ENCODE results near the gene NRP2. TPM values are rescaled to one million over a fixed set of nuclear protein-coding genes. Genes with fewer than 3 reads are reported as not detected.

The NRP2 gene
- total RNA-seq, 2 donors from 2014 or later: 9.7 to 21.0 TPM

- Histone ChIP-seq H3K9me3 (no peaks in the 10 kb centered on the region), H3K4me3 (no peak overlapping the region), H3K27me3 (replicated peaks; ENCODE audit: insufficient read depth) (no peaks in the 10 kb centered on the region), H3K4me1 (replicated peaks) (no peaks in the 10 kb centered on the region), H3K36me3 (no peaks in the 10 kb centered on the region), H3K27ac (no peak overlapping the region)
- TF ChIP-seq POLR2AphosphoS5 (IDR thresholded peaks at IDR 0.05) (no peak), POLR2A (IDR thresholded peaks at IDR 0.05) (no peak), CTCF (IDR thresholded peaks at IDR 0.05) (no peak)
- WGBS: 52% methylated on average over 3 of the region's 3 CpGs
- DNase-seq (ENCODE audit: low spot score): no peak
- intact Hi-C loops (cut with DNase I): no loop called here
These were observed 152.5 kb downstream of the NRP2 start for GRCh38 chr2:205834796-205835195.

- Histone ChIP-seq H3K36me3 (no peaks in the 10 kb centered on the region), H3K4me1 (replicated peaks) (no peaks in the 10 kb centered on the region), H3K9me3 (no peaks in the 10 kb centered on the region), H3K27me3 (replicated peaks; ENCODE audit: insufficient read depth) (no peaks in the 10 kb centered on the region), H3K27ac (no peak overlapping the region), H3K4me3 (no peak overlapping the region)
- intact Hi-C loops (cut with DNase I): no loop called here
- no peak for TF ChIP-seq POLR2A (IDR thresholded peaks at IDR 0.05)
- no peak for TF ChIP-seq POLR2AphosphoS5 (IDR thresholded peaks at IDR 0.05)
- TF ChIP-seq CTCF (IDR thresholded peaks at IDR 0.05): no peak
- no peak for DNase-seq (ENCODE audit: low spot score)
- 42% methylated on average over 4 of the region's 4 CpGs for WGBS
These were observed 153.0 kb downstream of the NRP2 start for GRCh38 chr2:205835251-205835791.

GRCh38 chr2:205835923-205836322 lies 153.6 kb downstream of the NRP2 start:
- Histone ChIP-seq H3K4me3 (no peak overlapping the region), H3K9me3 (no peaks in the 10 kb centered on the region), H3K27me3 (replicated peaks; ENCODE audit: insufficient read depth) (no peaks in the 10 kb centered on the region), H3K27ac (no peak overlapping the region), H3K36me3 (no peaks in the 10 kb centered on the region), H3K4me1 (replicated peaks) (no peaks in the 10 kb centered on the region)
- WGBS: 69% methylated on average over 5 of the region's 5 CpGs
- TF ChIP-seq CTCF (IDR thresholded peaks at IDR 0.05): no peak
- TF ChIP-seq POLR2A (IDR thresholded peaks at IDR 0.05): no peak
- TF ChIP-seq POLR2AphosphoS5 (IDR thresholded peaks at IDR 0.05): no peak
- intact Hi-C loops (cut with DNase I): no loop called here
- no peak for DNase-seq (ENCODE audit: low spot score)

DNA sequence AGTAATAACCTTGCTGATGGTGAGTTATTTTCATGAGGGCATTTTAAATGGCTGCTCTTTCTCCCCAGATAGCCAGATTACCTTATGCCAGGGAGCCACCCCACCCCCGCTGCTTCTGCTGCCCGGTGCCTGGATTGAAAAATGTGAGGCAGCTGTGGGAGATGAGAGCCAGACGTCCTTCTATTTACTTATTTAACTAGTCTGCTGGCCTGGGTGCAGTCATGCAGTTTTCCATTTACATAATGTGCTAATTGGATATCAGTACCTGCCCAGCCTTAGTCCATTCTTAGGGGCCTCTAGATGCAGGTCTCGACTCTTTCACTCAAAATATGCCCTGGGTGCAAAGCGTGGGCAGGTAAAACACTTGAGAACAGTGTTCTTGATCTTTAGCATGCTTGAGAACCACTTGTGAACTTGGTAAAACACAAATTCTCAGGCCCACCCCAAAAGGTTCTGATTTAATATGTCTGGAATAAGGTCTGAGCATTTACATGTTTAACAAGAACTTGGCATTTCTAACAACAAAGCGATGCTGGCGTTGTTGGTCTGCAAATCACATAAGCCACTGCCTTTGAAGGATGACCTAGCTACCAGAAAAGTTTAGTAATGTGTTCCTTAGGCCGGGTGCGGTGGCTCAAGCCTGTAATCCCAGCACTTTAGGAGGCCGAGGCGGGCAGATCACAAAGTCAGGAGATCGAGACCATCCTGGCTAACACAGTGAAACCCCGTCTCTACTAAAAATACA lies 154.3 kb downstream of the NRP2 start:
- TF ChIP-seq CTCF (IDR thresholded peaks at IDR 0.05): no peak
- TF ChIP-seq POLR2AphosphoS5 (IDR thresholded peaks at IDR 0.05): no peak
- no peak for TF ChIP-seq POLR2A (IDR thresholded peaks at IDR 0.05)
- H3K9me3 ChIP-seq: no peaks in the 10 kb centered on the region
- intact Hi-C loops (cut with DNase I): no loop called here
- H3K4me3 ChIP-seq: no peak overlapping the region
- 84% methylated on average over 13 of the region's 13 CpGs for WGBS
- H3K4me1 ChIP-seq (replicated peaks): no peaks in the 10 kb centered on the region
- no peaks in the 10 kb centered on the region for H3K27me3 ChIP-seq (replicated peaks; ENCODE audit: insufficient read depth)
- H3K27ac ChIP-seq: no peak overlapping the region
- no peak for DNase-seq (ENCODE audit: low spot score)
- H3K36me3 ChIP-seq: no peaks in the 10 kb centered on the region

DNA sequence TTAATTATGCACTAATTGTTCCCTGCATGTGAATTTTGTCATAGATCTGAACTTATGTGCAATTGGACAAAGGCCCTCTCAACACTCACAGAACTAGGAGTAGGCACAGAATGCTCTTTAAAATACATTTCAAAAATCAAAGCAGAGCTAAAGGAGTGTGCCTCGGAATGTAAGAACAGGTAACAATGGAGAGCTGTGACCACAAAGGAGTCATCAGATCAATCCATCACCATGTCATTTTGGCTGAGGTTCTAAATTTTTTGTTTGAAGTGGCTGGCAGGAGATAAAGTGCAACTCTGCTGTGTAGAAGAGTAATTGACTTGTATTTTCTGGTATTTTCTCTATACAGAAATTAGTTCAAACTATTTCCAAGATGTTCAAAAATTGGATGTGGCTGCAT lies 155.4 kb downstream of the NRP2 start:
- no peak overlapping the region for H3K27ac ChIP-seq
- WGBS: 42% methylated on average over 1 of the region's 1 CpG
- TF ChIP-seq CTCF (IDR thresholded peaks at IDR 0.05) (no peak), POLR2A (IDR thresholded peaks at IDR 0.05) (no peak), POLR2AphosphoS5 (IDR thresholded peaks at IDR 0.05) (no peak)
- no peaks in the 10 kb centered on the region for H3K4me1 ChIP-seq (replicated peaks)
- DNase-seq (ENCODE audit: low spot score): no peak
- no peak overlapping the region for H3K4me3 ChIP-seq
- no peaks in the 10 kb centered on the region for H3K9me3 ChIP-seq
- no peaks in the 10 kb centered on the region for H3K27me3 ChIP-seq (replicated peaks; ENCODE audit: insufficient read depth)
- H3K36me3 ChIP-seq: no peaks in the 10 kb centered on the region
- intact Hi-C loops (cut with DNase I): no loop called here

All from prostate gland (tissue), 2 donors.